Measurements from ENCODE around the gene KRTAP25-1.

The KRTAP25-1 gene, protein sequence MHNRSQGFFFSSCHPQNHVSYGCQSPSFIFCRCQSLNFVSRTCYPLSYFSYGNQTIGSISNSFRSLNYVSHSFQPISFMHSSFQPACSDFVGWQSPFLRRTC

DNA sequence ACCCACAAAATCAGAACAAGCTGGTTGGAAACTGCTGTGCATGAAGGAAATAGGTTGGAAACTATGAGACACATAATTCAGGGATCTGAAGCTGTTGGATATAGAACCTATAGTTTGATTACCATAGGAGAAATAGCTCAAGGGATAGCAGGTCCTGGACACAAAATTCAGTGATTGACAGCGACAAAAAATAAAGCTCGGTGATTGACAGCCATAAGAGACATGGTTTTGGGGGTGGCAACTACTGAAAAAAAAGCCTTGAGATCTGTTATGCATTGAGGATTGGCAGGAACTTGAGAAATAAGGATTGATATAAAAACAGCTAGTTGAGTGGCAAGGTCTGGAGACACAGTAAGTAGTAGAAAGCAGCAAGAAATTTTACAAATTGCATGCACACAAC, at the start of gene KRTAP25-1:
Gene KRTAP25-1 (minus strand): TSS at position 300 of the 400 bp plus-strand sequence. CDS start 24 bp downstream, at position 276.
- no peak for DNase-seq

DNA sequence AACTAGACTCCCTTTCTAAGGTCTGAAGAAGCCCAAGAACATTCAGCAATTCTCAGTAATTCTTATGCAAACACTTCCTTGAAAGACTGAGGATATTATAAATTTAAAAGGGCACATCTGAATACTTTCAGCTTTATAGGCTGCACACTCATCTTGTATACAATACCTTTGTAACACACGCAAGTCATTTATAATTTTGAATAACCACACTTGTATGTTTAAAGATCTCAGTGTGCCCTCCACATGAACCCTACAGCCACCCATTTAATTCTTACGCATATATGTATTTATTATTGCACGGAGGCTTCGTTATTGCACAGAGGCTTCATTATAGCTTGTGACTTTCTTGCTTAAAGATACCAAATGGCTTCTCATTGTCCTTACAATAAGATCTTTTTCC, 49.4 kb upstream of the KRTAP25-1 start:
- DNase-seq, result no peak

DNA sequence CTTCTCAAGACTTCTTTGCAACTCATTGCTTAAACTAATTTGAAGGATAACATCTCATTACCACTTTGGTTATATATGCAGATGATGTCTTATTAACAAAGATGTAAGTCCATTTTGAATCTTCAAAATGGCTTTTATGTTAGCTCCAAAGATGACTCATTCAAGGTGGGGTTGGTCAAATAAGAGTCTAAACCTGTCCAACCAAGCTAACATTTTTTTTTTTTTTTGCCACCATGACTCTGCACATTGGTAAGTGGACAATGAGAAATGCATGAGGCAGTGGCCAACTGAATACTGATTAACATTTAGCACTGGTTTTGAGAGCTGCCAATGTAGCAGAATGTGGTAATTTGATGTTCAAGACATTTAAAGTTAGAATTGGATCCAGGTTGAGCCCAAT, 48.5 kb upstream of the KRTAP25-1 start:
- no peak for DNase-seq

DNA sequence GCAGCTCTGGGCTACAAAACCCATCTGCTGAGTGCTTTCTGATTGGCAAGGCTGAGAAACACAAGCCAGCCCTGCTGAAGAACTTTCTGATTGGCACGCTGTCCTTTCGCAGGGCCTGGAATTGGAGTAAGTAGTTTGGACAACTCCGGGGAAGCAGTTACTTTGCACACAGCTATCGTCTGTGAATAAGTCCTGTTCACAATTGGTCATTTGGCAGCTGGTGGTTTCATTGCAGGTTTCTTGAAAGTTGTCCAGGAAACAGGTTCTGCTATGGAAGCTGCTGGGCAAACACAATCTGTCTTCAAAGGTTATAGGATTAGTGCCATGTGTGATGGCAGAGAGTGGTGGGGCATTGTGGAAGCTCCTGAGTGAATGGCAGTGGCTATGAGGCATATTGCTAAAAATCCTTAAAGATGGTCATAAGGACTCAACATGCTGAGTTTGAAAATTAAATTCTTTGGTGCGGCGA, 48.0 kb upstream of the KRTAP25-1 start, which contains the start of gene KRTAP27-1:
Gene KRTAP27-1 (minus strand): TSS at position 419 of the 469 bp plus-strand sequence. CDS start 26 bp downstream, at position 393.
- no peak for DNase-seq

DNA sequence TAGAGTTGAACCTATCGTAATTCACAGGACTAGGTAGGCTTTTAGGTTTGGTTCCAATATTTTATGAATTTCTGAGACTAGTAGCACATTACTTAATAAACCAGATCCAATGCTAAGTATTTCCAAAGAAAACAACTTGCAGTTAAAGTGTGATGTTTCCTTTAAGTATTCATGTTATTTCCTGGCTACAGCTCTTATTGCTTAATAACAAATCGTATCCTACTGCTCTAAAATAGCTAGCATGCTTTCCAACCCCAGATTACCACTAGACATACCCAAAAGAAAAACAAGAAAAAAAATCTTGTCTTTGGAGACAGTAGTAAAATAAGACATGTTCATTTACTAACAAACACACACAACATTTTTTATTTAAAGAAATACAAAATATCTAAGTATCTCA, 47.3 kb upstream of the KRTAP25-1 start:
- DNase-seq, result no peak

DNA sequence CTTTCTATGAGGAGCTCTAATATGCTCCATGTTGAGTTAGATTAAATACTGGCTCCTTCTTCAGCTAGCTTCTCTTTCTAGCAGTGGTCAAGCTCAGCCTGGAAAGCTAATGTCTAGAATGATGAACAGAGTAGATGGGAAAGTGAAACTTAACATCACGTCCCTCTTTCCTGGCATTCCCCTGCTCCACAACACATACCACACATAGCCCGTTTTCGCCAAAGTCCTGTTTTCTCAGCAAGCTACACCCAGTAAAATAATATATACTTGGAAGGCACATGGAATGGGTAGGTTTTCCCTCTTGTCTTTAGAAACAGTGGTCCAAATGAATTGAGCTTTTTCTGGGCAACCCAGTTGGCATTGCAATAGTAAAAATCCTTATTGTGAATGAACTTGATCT, 44.4 kb upstream of the KRTAP25-1 start:
- DNase-seq, result no peak

DNA sequence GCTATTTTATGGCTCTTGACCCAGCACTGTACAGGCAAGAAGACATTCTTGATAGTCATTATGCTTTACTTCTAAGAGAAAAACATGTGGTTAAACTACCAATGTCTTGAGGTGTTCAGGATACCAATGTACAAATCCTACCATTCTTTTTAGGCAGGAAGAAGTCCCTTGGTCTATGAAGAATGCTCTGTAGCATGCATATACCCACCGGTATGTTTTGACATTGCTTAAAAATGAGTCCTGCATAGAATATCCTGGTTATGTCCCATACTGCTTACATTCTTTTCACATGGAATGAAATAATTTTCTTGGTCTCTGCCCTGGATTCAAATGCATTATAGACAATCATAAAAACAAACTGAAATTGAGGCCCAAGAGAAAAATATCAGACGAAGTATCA, 43.4 kb upstream of the KRTAP25-1 start:
- DNase-seq, result no peak

DNA sequence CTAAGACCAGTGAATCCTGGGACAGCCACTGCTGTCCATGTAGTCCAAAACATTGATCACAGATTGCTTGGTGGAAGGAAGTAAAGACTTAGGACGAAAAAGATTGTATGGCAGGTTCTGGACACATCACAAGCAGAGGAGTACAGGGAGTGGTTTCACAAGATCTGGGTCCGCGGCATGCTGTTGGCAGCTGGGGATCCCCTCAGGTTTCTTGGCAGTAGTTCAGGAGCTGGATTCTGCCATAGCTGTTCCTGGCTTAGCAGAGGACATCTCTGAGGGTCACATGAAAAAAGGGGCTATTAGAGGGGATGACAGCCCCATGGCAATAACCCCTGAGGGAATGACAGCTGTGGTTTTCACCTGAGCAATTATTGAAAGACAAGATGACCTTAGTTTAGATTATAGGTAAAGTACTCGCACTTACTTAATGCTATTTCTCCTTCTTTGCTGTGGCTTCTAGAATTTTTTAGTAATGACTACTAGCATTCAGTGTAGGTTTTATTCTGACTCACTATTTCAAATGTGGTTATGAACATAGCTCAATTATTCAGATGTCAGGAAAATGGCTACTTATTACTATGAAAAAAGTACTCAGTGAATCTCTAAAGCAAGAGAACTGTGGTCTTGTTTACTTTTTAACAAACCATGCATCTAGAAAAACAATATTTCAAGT, 40.0 kb upstream of the KRTAP25-1 start:
- no peak for DNase-seq

DNA sequence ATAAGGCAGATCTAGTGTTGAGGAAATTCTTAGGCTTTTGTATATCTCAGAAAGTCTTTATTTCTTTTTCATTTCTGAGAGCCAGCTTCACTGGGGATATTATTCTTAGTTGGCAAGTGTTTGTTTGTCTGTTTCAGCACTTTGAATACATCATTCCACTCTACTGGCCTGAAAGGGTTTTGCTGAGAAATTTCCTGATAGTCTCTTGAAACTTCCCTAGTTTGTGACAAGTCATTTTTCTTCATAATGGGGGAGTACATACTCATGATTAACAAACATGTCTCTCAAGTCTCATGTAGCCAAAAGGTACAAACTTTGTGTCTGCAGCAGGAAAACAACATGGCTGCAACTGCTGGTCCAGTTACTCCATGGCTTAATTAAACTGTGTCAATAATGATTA, 37.1 kb upstream of the KRTAP25-1 start:
- no peak for DNase-seq

DNA sequence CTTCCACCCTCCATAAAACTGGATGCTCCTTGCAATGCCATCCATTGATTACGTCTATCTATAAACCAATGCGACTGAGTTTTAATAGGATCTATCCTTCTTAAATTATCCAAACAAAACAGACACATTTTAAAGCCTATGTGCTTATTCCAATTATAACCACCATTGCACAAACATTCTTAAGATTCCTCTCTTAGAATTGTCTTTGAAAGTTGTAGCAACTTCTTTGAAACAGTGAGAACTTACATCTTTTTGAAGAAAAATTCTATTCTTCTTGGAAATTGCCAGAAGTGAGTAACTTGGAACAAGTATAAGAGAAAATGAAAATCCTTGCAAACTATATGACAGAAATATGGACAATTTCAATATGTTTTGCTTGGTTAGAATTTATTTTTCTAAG, 30.9 kb upstream of the KRTAP25-1 start, which contains the start of gene KRTAP26-1:
Gene KRTAP26-1 (minus strand): TSS at position 101 of the 400 bp plus-strand sequence. CDS start 280 bp downstream, outside the sequence.
- no peak for DNase-seq

DNA sequence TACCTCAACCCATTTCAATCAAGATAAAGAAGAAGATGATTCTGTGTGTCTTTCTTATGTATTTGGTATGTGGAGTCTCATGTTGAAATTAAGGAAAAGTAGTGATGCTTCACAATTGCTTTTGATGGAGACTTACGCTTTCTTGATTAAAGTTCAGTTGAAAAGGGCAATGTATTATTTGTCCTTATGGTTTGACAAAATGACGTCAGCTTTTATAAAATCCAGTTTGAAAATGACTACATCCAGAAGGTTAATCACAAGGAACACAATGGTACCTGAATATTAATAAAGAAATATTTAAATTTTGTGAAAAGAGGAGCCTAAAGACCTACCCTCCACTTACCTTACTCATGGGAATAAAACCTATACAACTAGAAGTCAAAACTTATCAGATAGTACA, 26.4 kb upstream of the KRTAP25-1 start:
- no peak for DNase-seq

DNA sequence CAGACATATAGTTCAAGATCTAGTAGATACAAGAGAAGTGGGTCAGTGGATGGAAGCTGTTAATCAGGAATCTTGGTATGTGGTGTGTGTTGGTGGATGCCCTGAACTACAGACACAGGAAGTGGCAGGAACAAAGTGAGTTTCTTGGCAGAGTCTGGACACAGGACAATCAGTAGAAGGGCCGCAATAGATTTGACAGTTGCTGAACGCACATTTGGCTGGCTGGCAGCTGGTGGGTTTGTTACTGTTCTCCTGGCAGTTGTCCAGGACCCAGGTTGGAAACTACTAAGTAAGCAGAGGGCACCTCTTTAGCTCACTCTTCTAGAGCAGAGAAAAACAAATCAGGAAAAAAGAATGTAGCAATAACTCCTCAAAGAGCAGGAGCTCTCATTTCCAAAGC, 17.6 kb upstream of the KRTAP25-1 start:
- no peak for DNase-seq

DNA sequence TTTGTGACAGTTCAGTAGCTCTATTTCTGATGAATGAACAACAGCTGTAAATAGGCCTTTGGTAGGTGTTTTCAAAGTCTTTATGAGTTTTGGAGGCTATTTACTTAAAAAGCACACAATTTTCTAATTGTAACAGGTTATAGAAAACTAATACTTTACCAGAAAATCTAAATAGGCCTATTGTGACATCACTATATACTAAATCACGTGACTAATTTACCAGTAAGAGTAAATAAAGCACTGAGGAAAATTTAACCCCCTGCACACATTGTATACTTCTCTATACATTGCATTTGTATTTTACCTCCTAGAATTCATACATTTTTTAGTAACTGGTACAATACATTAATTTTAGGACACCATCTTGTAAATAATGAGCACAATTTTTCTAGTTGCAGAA, 15.8 kb upstream of the KRTAP25-1 start:
- no peak for DNase-seq

DNA sequence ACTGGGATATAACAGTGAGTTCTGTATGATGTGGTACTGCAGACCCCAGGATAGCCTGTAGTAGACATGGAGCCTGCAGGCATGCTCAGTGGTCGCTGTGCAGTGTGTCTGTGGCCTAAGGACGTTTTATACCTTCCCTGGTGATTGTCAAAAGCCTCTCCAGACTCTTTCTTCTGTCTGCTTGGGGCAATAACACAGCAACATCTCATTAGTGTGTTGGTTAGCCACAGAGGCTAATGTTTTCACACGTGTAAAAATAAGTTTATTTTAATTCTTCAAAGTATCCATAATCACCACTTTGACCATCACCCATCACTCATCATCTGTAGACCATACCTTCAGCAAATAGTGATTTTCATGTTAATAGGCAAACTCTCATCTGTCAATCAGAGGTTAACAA, 6.5 kb downstream of the KRTAP25-1 start, which contains the start of gene KRTAP24-1:
Gene KRTAP24-1 (minus strand): TSS at position 101 of the 400 bp plus-strand sequence. CDS start 18 bp downstream, at position 83.
- no peak for DNase-seq

DNA sequence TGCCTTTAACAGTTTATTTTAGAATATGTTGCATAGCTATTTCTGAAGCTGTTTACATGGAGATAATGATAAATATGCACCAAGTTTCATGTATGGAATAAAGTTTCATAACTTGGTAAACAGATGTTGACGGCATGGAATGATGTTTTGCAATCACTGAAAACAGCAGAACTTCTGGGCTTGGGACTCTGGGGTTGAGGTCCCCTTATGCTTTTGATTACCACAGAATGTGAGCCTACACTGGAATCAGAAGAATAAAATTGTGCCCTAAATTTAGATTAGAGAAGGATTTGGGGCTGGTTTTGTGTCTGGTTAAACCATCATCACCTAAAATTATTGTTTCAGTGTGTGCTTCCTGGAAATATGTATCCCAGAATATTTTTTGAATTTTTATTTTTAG, 17.7 kb downstream of the KRTAP25-1 start:
- DNase-seq, result no peak

DNA sequence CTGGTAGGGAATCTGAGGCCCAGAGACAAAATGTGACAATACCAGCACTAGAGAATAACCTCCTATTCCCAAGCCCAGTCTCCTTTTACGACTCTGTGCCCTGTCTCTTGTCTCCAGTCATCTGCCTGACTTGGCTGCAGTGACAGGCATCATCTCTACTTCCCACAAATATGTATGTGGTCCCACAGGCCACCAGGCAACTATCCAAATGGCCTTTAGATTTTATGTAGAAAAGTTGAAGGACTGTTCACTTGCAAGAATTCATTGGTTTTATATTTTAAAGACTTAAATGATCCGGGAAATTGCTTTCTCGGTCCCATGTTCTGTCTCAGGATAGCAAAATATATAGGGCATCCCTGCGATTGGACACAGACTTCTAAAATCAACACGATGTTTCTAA, 18.2 kb downstream of the KRTAP25-1 start:
- DNase-seq, result no peak

DNA sequence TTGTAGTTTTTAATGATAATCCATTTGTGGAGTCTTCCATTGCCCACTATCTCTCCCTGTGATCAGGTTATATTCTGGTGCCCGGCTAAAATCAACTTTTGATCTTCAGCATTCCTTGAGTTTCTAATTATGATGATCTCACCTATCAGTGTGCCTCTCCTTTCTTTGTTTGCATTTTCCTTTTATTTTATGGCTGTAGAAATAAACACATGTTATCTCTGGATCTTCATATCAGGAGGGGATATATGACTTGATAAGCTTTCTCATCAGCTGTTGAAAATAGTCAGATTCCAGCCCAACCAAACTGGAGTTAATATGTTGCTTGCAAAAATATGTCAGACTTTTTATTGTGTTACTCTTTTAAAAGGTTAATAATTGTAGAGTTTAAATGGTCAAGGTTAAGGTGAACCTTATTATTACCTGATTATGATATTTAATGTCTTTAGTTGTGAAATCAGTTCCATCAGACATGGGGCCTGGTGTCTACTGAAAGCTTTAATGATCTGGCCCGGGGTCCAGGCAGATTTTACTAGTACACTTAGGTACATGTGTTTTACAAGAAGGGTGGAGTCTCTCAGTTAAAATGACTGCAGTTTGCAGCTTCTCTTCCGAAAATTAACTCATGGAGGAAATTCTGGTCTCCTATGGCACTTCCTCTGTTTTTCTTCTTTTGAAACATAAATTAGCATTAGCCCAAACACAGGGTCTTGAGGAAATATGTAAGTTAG, 19.3 kb downstream of the KRTAP25-1 start:
- DNase-seq, result no peak

DNA sequence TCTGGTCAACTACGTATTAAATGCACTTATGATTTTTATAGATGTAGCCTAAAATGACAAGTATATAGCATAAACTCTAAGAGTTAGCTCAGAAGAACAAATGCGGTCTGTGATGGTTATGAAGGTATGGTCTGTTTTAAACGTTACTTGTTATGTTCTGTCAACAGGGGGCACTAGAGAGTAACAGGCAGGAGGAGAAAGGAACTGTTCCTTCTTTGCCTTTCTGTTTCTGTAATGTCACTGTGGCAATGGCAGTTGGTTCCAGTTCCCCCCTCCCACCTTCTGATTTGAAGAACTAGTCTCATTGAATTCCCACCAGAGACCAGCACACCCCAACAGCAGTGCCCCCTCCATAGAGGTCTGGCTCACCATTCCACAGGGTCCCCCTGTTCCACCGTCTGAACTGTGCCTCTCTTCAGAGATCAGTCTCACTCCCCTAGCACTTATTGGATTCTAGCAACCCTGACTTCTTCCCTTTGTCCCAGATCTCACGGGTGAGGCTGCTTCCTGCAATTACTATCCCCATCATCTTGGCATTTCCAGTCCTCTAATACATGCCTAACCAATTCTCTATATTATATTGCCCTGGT, 20.6 kb downstream of the KRTAP25-1 start:
- no peak for DNase-seq

DNA sequence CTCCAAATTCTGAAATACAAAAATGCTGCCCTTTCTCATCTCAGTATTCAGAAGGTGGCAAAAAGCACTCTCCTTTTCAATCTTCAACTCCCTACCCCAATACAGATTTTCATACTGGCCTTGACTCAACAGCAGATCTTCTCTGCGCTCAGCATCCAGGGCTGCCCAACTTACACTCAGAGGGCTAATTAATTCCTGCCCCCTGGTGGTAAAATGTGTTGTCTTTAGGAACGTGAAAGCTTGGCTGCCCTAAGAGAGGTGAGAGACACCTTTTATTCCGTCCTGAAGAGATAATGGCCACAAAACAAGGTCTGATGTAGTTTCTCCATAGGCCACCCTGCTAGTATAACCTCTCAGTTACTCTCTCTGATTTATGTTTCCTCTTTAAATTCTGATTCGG, 31.5 kb downstream of the KRTAP25-1 start:
- no peak for DNase-seq

DNA sequence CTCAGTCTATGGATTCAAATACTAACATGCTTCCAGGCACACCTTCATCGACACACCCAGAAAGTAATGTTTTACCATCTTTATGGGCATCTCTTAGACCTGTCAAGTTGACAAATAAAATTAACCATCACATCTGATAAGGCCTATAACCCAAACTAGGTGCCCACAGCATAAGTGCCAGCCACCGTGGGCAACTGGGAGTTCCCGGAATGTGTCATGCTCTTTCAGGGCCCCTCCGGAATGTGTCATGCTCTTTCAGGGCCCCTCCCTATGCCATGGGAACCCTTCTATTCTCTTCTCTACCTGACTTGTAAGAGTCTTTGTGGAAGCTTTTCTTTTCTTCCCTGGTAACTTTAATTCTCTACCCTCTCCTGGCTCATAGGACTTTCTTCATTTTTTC, 33.2 kb downstream of the KRTAP25-1 start:
- DNase-seq, result no peak

DNA sequence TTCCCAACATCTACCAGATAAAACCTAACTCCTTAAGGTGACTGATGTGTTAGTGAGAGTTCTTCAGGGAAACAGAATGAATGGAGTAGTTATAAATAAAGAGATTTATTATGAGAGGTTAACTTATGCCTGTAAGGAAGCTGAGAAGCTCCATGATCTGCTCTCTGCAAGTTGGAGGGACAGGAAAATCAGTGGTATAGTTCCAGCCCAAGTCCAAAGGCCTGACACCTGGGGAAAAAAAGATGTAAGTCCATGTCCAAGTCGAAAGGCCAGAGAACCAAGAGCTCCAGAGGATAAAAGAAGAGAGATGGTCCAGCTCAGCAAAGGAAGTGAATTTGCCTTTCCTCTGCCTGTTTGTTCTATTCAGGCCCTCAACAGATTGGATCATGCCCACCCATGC, 33.6 kb downstream of the KRTAP25-1 start:
- DNase-seq, result no peak

DNA sequence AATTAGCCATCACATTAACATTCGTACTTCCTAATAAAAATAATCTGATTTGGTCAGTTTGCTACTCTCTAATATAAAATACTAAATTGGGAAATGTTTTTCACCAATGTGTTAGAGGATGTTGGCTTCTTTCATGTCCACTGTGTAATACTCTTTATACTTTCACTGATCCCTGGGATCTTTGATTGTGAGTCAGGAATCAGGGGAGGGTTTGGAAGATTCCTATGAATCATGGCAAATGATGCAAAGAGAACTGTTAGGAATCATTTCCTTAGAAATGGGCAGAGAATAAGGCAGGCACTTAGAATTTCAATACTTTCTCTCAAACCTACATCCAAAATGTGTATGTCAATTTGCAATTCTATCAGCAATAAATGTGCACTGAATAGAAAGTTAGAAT, 37.5 kb downstream of the KRTAP25-1 start:
- no peak for DNase-seq

DNA sequence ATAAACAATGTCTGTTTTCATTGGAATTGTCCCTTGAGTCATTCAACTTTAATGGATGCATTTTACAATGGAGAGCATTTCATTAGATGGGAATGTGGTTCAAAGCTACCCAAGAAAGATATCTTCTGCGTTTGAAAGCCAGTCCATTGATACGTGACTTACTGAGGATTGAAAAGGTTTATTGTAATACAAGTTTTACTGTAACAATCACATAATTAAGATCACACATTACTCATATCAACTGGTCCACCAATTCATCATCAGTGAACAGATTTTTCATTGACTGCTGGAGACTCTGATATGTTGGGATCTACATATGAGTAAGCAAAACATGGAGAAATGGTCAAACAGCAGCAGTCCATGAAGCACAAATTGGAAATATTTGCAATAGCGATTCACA, 39.4 kb downstream of the KRTAP25-1 start:
- no peak for DNase-seq

DNA sequence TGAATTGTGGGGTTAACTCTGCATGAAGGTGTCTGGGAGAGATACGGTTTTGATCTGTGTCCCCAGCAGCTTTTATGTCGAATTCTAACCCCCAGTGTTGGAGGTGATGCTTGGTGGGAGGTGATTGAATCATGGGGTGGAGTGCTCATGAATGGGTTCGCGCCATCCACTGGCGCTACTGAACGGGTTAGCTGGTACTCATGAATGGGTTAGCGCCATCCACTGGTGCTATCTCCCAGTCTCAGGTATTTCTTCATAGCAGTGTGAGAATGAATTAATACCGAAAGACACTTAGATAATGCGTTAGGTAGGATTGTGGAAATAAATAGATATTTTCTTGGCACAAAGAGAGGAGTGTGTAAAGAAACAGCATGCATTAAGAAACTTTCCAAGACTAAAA, 40.5 kb downstream of the KRTAP25-1 start:
- no peak for DNase-seq
